Esophagus muscularis mucosa (tissue), 4 donors: ENCODE measurements around the gene DDX24. TPM values are rescaled to one million over a fixed set of nuclear protein-coding genes. Genes with fewer than 3 reads are reported as not detected.

ENCODE experiments used
- DNase-seq: peaks from one replicate; pipeline ENCODE4 v3.0.0-alpha.2; 2017; ENCODE audit errors: extremely low spot score
- H3K27ac ChIP-seq, 4 donors: fragments of 200-600 bp; sonication (generic); replicated peaks in 1 of 4; 1 replicate in 3 of 4; 2 replicates in 1 of 4; pipeline ENCODE4 v1.5.1; 2016 to 2019; ENCODE audit warnings: mild to moderate bottlenecking in 1 of 4
- H3K27me3 ChIP-seq, 4 donors: fragments of 200-600 bp; sonication (generic); one replicate each; pipeline versions ENCODE4 v1.5.1 to v1.6.0; 2016 to 2019
- H3K36me3 ChIP-seq, 4 donors: fragments of 200-600 bp; sonication (generic); one replicate each; pipeline ENCODE4 v1.5.1; 2016 to 2019
- H3K4me1 ChIP-seq, 4 donors: fragments of 200-600 bp; sonication (generic); one replicate each; pipeline ENCODE4 v1.5.1; 2016 to 2019
- H3K4me3 ChIP-seq, 4 donors: fragments of 200-600 bp; sonication (generic); 1 replicate in 2 of 4; 2 replicates in 2 of 4; pipeline ENCODE4 v1.5.1; 2016 to 2019; ENCODE audit warnings: mild to moderate bottlenecking in 4 of 4, moderate library complexity in 1 of 4
- H3K9me3 ChIP-seq, 4 donors: fragments of 200-600 bp; sonication (generic); 1 replicate in 3 of 4; 2 replicates in 1 of 4; pipeline ENCODE4 v1.5.1; 2016 to 2019
- CTCF ChIP-seq, 3 experiments: fragments of 200-600 bp in 2 of 3; fragments of 450-650 bp in 1 of 3; sonication (generic) in 2 of 3; IDR thresholded peaks; one replicate each; pipeline ENCODE4 v1.5.1; 2017 to 2019; ENCODE audit warnings: antibody characterized with exemption in 3 of 3, mild to moderate bottlenecking in 2 of 3, moderate library complexity in 1 of 3
- EP300 ChIP-seq: sonication (generic); formaldehyde crosslinking; IDR thresholded peaks from one replicate; pipeline ENCODE4 v1.6.1; 2017; ENCODE audit warnings: antibody characterized with exemption
- POLR2A ChIP-seq: fragments of 450-650 bp; IDR thresholded peaks from one replicate; pipeline ENCODE4 v1.6.1; 2017; ENCODE audit warnings: antibody characterized with exemption, moderate library complexity, mild to moderate bottlenecking, low read depth
- POLR2AphosphoS5 ChIP-seq, 2 donors: sonication (generic); formaldehyde crosslinking; IDR thresholded peaks; one replicate each; pipeline ENCODE4 v1.6.1; 2017; ENCODE audit warnings: antibody characterized with exemption in 2 of 2
- WGBS: methylation state at CpG from one replicate; pipeline ENCODE4 v1.1.5; 2018; 5-methylcytosine and 5-hydroxymethylcytosine counted together
- intact Hi-C: fragments of 100-400 bp; cut with DNase I; formaldehyde crosslinking; loops from one replicate; pipeline ENCODE4 v1.15.1; 2023
- total RNA-seq, 4 donors: library from RNA; depleted of rRNA; stranded (reverse); fragments of >200 nt; gene quantifications; one replicate each; pipeline versions ENCODE4 v1.1.0 to v1.2.1, GENCODE V29; 2016

DDX24 gene
- total RNA-seq, 4 donors from 2014 or later: 142 to 215 (median 176) TPM

- Histone ChIP-seq H3K27me3 (no peaks in the 10 kb centered on the region), H3K36me3 (no peaks in the 10 kb centered on the region), H3K27ac (no peak overlapping the region), H3K9me3 (no peaks in the 10 kb centered on the region), H3K4me1 (peaks cover 4 to 18% (median 14%) of the 10 kb centered on the region in 4 donors), H3K4me3 (peak overlapping the region; percentile 61 to 80 (median 74))
- no peak for DNase-seq
- intact Hi-C loops: loop anchor here (10.0 kb wide), 1 partner anchor 372 kb away; no protein-coding TSS in a partner anchor
- TF ChIP-seq POLR2A (no peak), EP300 (no peak)
- WGBS: 17% methylated on average over 1 of the region's 17 CpGs
Measured at GRCh38 chr14:94026889-94027469, 54.0 kb downstream of the DDX24 start.

GRCh38 chr14:94026173-94026888 is 54.7 kb downstream of the DDX24 start, which contains the start of gene OTUB2:
OTUB2 (plus strand) TSS chr14:94026340; CDS start chr14:94026538, 198 bp downstream.
- intact Hi-C loops: loop anchor here (10.0 kb wide), 1 partner anchor 372 kb away; no protein-coding TSS in a partner anchor
- Histone ChIP-seq H3K4me3 (peak within 1 kb of the TSS; percentile 61 to 80 (median 74)), H3K27me3 (no peaks in the 10 kb centered on the region), H3K9me3 (no peaks in the 10 kb centered on the region), H3K4me1 (peaks cover 4 to 18% (median 14%) of the 10 kb centered on the region in 4 donors), H3K27ac (peak within 1 kb of the TSS in 1 of 4 donors; percentile 49), H3K36me3 (no peaks in the 10 kb centered on the region)
- DNase-seq: peak; percentile 100
- 0% methylated on average over 9 of the region's 74 CpGs for WGBS
- TF ChIP-seq POLR2A: no peak
- TF ChIP-seq EP300: no peak
- TF ChIP-seq POLR2AphosphoS5 (IDR thresholded peaks at IDR 0.05): peak in 1 of 2 donors; percentile 81
- no peak for TF ChIP-seq CTCF (IDR thresholded peaks at IDR 0.05)

GRCh38 chr14:94025720-94026119 is 55.3 kb downstream of the DDX24 start:
- no peak for DNase-seq
- H3K4me1 ChIP-seq: peaks cover 4 to 18% (median 14%) of the 10 kb centered on the region in 4 donors
- no peaks in the 10 kb centered on the region for H3K27me3 ChIP-seq
- intact Hi-C loops: loop anchor here (10.0 kb wide), 1 partner anchor 371 kb away; no protein-coding TSS in a partner anchor
- peak overlapping the region; percentile 61 to 80 (median 74) for H3K4me3 ChIP-seq
- no peaks in the 10 kb centered on the region for H3K9me3 ChIP-seq
- 48% methylated on average over 6 of the region's 6 CpGs for WGBS
- no peak for TF ChIP-seq CTCF (IDR thresholded peaks at IDR 0.05)
- TF ChIP-seq POLR2A: no peak
- TF ChIP-seq EP300: no peak
- no peak for TF ChIP-seq POLR2AphosphoS5 (IDR thresholded peaks at IDR 0.05)
- H3K27ac ChIP-seq: no peak overlapping the region
- H3K36me3 ChIP-seq: no peaks in the 10 kb centered on the region

GRCh38 chr14:94024549-94024948 is 56.5 kb downstream of the DDX24 start:
- no peak overlapping the region for H3K4me3 ChIP-seq
- H3K27me3 ChIP-seq: no peaks in the 10 kb centered on the region
- intact Hi-C loops: loop anchor here (10.0 kb wide), 1 partner anchor 370 kb away; no protein-coding TSS in a partner anchor
- no peak overlapping the region for H3K27ac ChIP-seq
- 96% methylated on average over 1 of the region's 2 CpGs for WGBS
- peaks cover 4 to 18% (median 14%) of the 10 kb centered on the region in 4 donors for H3K4me1 ChIP-seq
- TF ChIP-seq POLR2AphosphoS5 (IDR thresholded peaks at IDR 0.05) (no peak), EP300 (no peak), CTCF (IDR thresholded peaks at IDR 0.05) (no peak)
- H3K36me3 ChIP-seq: no peaks in the 10 kb centered on the region
- DNase-seq: no peak
- no peaks in the 10 kb centered on the region for H3K9me3 ChIP-seq
